Mesenchymal stem cell (in vitro differentiated cells and primary cell): ENCODE data around the gene ADAMTS17.

ENCODE experiments used
- DNase-seq: peaks from one replicate; pipeline ENCODE4 v3.0.0-alpha.2; 2013
- H2AFZ ChIP-seq: one replicate; pipeline ENCODE4 v1.6.1; 2013; ENCODE audit warnings: low read depth, mild to moderate bottlenecking, control low read depth, inconsistent platforms, low read length, moderate library complexity
- H2AK5ac ChIP-seq: 2 replicates; pipeline ENCODE4 v1.6.1; 2013; ENCODE audit warnings: low read length, moderate library complexity, mild to moderate bottlenecking, inconsistent platforms; ENCODE audit not compliant: severe bottlenecking
- H2BK120ac ChIP-seq: one replicate; pipeline ENCODE4 v1.6.1; 2013; ENCODE audit warnings: low read depth, mild to moderate bottlenecking, inconsistent platforms, low read length, moderate library complexity
- H2BK12ac ChIP-seq, 2 experiments: one replicate each; pipeline ENCODE4 v1.6.1; 2013; ENCODE audit warnings: inconsistent platforms in 2 of 2, low read length in 2 of 2, mild to moderate bottlenecking in 2 of 2, moderate library complexity in 2 of 2, control low read depth in 1 of 2
- H2BK15ac ChIP-seq: one replicate; pipeline ENCODE4 v1.6.1; 2013; ENCODE audit warnings: mild to moderate bottlenecking, low read depth, inconsistent platforms; ENCODE audit not compliant: poor library complexity, severe bottlenecking
- H2BK5ac ChIP-seq: 2 replicates; pipeline ENCODE4 v1.6.1; 2013; ENCODE audit warnings: low read depth, mild to moderate bottlenecking, low read length, control low read depth, inconsistent platforms; ENCODE audit not compliant: poor library complexity, severe bottlenecking
- H3K14ac ChIP-seq, 2 experiments: one replicate each; pipeline ENCODE4 v1.6.1; 2013; ENCODE audit warnings: inconsistent platforms in 2 of 2, low read length in 2 of 2, control low read depth in 1 of 2, mild to moderate bottlenecking in 1 of 2, moderate library complexity in 1 of 2
- H3K18ac ChIP-seq, 2 experiments: one replicate each; pipeline ENCODE4 v1.6.1; 2013; ENCODE audit warnings: inconsistent platforms in 2 of 2, low read length in 2 of 2, control low read depth in 1 of 2, low read depth in 1 of 2, mild to moderate bottlenecking in 1 of 2
- H3K23ac ChIP-seq, 2 experiments: one replicate each; pipeline ENCODE4 v1.6.1; 2013; ENCODE audit warnings: inconsistent platforms in 2 of 2, low read length in 2 of 2, mild to moderate bottlenecking in 2 of 2, moderate library complexity in 2 of 2, control low read depth in 1 of 2
- H3K27ac ChIP-seq: 2 replicates; pipeline ENCODE4 v1.5.1; 2013; ENCODE audit warnings: mild to moderate bottlenecking, moderate library complexity, low read length, control low read depth, inconsistent platforms; ENCODE audit not compliant: poor library complexity, severe bottlenecking
- H3K27me3 ChIP-seq, 2 experiments: 2 replicates each; pipeline versions ENCODE4 v1.6.1 to v1.7.0; 2013; ENCODE audit warnings: low read length in 2 of 2, mild to moderate bottlenecking in 2 of 2, moderate library complexity in 2 of 2, control low read depth in 1 of 2, inconsistent platforms in 1 of 2; ENCODE audit not compliant: control insufficient read depth in 1 of 2, insufficient read depth in 1 of 2
- H3K36me3 ChIP-seq, 2 experiments: 2 replicates each; pipeline versions ENCODE4 v1.6.1 to v1.7.0; 2013; ENCODE audit warnings: low read length in 2 of 2, control low read depth in 1 of 2, inconsistent platforms in 1 of 2, low read depth in 1 of 2, mild to moderate bottlenecking in 1 of 2; ENCODE audit not compliant: insufficient read depth in 2 of 2, control insufficient read depth in 1 of 2
- H3K4ac ChIP-seq, 2 experiments: one replicate each; pipeline ENCODE4 v1.6.1; 2013; ENCODE audit warnings: inconsistent platforms in 2 of 2, low read length in 2 of 2, mild to moderate bottlenecking in 2 of 2, moderate library complexity in 2 of 2, control low read depth in 1 of 2, low read depth in 1 of 2
- H3K4me1 ChIP-seq: 2 replicates; pipeline ENCODE4 v1.6.1; 2013; ENCODE audit warnings: low read depth, low read length, control low read depth; ENCODE audit not compliant: control insufficient read depth, insufficient read depth
- H3K4me2 ChIP-seq: 2 replicates; pipeline ENCODE4 v1.6.1; 2013; ENCODE audit warnings: low read length, mild to moderate bottlenecking, inconsistent platforms; ENCODE audit not compliant: poor library complexity, severe bottlenecking
- H3K4me3 ChIP-seq, 2 experiments: 2 replicates each; pipeline versions ENCODE4 v1.5.1 to v1.7.0; 2013; ENCODE audit warnings: low read length in 2 of 2, mild to moderate bottlenecking in 2 of 2, control low read depth in 1 of 2, low read depth in 1 of 2; ENCODE audit not compliant: insufficient read depth in 1 of 2
- H3K79me1 ChIP-seq: replicated peaks from 2 replicates; pipeline ENCODE4 v1.6.1; 2013; ENCODE audit warnings: mild to moderate bottlenecking, control low read depth, low read length, inconsistent platforms; ENCODE audit not compliant: poor library complexity, severe bottlenecking
- H3K9ac ChIP-seq: 2 replicates; pipeline ENCODE4 v1.7.0; 2013; ENCODE audit warnings: mild to moderate bottlenecking, low read length, moderate library complexity
- H3K9me3 ChIP-seq: 2 replicates; pipeline ENCODE4 v1.7.0; 2013; ENCODE audit warnings: mild to moderate bottlenecking, low read length; ENCODE audit not compliant: control insufficient read depth
- H4K8ac ChIP-seq: one replicate; pipeline ENCODE4 v1.6.1; 2013; ENCODE audit warnings: inconsistent platforms, mild to moderate bottlenecking, low read length, moderate library complexity
- H4K91ac ChIP-seq: one replicate; pipeline ENCODE4 v1.6.1; 2013; ENCODE audit warnings: mild to moderate bottlenecking, low read length, inconsistent platforms
- WGBS: methylation state at CpG from one replicate; pipeline ENCODE4 v1.1.7; 2013; ENCODE audit warnings: mixed read lengths; 5-methylcytosine and 5-hydroxymethylcytosine counted together

Gene ADAMTS17

GRCh38 chr15:99944131-99944530, 397.6 kb downstream of the ADAMTS17 start:
- Histone ChIP-seq H4K91ac (no peak overlapping the region), H2BK5ac (no peak overlapping the region), H2AFZ (no peak overlapping the region), H3K23ac (no peak overlapping the region), H3K14ac (no peak overlapping the region), H3K4ac (no peak overlapping the region), H3K9ac (no peak overlapping the region), H3K36me3 (peaks cover 0 to 3% of the 10 kb centered on the region in 2 experiments), H3K18ac (no peak overlapping the region), H2BK15ac (no peak overlapping the region), H2BK12ac (no peak overlapping the region), H2AK5ac (no peak overlapping the region), H3K9me3 (peaks cover 22% of the 10 kb centered on the region), H2BK120ac (no peak overlapping the region), H3K27ac (no peak overlapping the region), H3K79me1 (no peaks in the 10 kb centered on the region), H3K4me2 (no peak overlapping the region), H3K27me3 (no peaks in the 10 kb centered on the region), H4K8ac (no peak overlapping the region), H3K4me1 (no peaks in the 10 kb centered on the region), H3K4me3 (no peak overlapping the region)
- WGBS = 93% methylated on average over 1 of the region's 1 CpG
- DNase-seq = no peak

GRCh38 chr15:99943466-99943865, 398.3 kb downstream of the ADAMTS17 start:
- 85% methylated on average over 7 of the region's 7 CpGs for WGBS
- H2BK12ac ChIP-seq = no peak overlapping the region

GRCh38 chr15:99932676-99933402, 408.9 kb downstream of the ADAMTS17 start:
- H3K9ac ChIP-seq = no peak overlapping the region
- no peak overlapping the region for H3K4me3 ChIP-seq
- no peak overlapping the region for H4K91ac ChIP-seq
- no peak overlapping the region for H2AFZ ChIP-seq
- H3K9me3 ChIP-seq = peaks cover 6% of the 10 kb centered on the region
- peaks cover 9% of the 10 kb centered on the region for H3K4me1 ChIP-seq
- WGBS = 91% methylated on average over 10 of the region's 13 CpGs
- DNase-seq = no peak
- no peaks in the 10 kb centered on the region for H3K79me1 ChIP-seq
- H3K27me3 ChIP-seq = peaks cover 8 to 19% of the 10 kb centered on the region in 2 experiments
- H3K4ac ChIP-seq = no peak overlapping the region
- H3K18ac ChIP-seq = no peak overlapping the region
- H3K14ac ChIP-seq = no peak overlapping the region
- H2BK12ac ChIP-seq = no peak overlapping the region
- H2BK15ac ChIP-seq = no peak overlapping the region
- H3K23ac ChIP-seq = no peak overlapping the region
- no peak overlapping the region for H2AK5ac ChIP-seq
- no peak overlapping the region for H3K27ac ChIP-seq
- H2BK5ac ChIP-seq = no peak overlapping the region
- H3K36me3 ChIP-seq = no peaks in the 10 kb centered on the region
- no peak overlapping the region for H4K8ac ChIP-seq
- no peak overlapping the region for H3K4me2 ChIP-seq
- no peak overlapping the region for H2BK120ac ChIP-seq

More at GRCh38 chr15:99943466-99943865, 398.3 kb downstream of the ADAMTS17 start:
- H3K4me3 ChIP-seq = no peak overlapping the region
- no peak for DNase-seq
- H3K14ac ChIP-seq = no peak overlapping the region
- no peak overlapping the region for H2BK120ac ChIP-seq
- no peak overlapping the region for H3K9ac ChIP-seq
- no peaks in the 10 kb centered on the region for H3K27me3 ChIP-seq
- H2BK15ac ChIP-seq = no peak overlapping the region
- H4K91ac ChIP-seq = no peak overlapping the region
- peaks cover 22% of the 10 kb centered on the region for H3K9me3 ChIP-seq
- no peak overlapping the region for H2AK5ac ChIP-seq
- no peak overlapping the region for H2BK5ac ChIP-seq
- H2AFZ ChIP-seq = no peak overlapping the region
- no peak overlapping the region for H4K8ac ChIP-seq
- H3K4me1 ChIP-seq = no peaks in the 10 kb centered on the region
- H3K23ac ChIP-seq = no peak overlapping the region
- H3K79me1 ChIP-seq = no peaks in the 10 kb centered on the region
- no peak overlapping the region for H3K4ac ChIP-seq
- peaks cover 0 to 3% of the 10 kb centered on the region in 2 experiments for H3K36me3 ChIP-seq
- no peak overlapping the region for H3K4me2 ChIP-seq
- H3K18ac ChIP-seq = no peak overlapping the region
- H3K27ac ChIP-seq = no peak overlapping the region

- H3K27me3 ChIP-seq = peaks cover 8 to 19% of the 10 kb centered on the region in 2 experiments
- no peak overlapping the region for H3K4me2 ChIP-seq
- DNase-seq = no peak
- H2BK15ac ChIP-seq = no peak overlapping the region
- H3K4me3 ChIP-seq = no peak overlapping the region
- H3K79me1 ChIP-seq = no peaks in the 10 kb centered on the region
- no peak overlapping the region for H2BK120ac ChIP-seq
- no peak overlapping the region for H3K23ac ChIP-seq
- no peak overlapping the region for H3K9ac ChIP-seq
- no peak overlapping the region for H3K14ac ChIP-seq
- H3K36me3 ChIP-seq = no peaks in the 10 kb centered on the region
- H2AK5ac ChIP-seq = no peak overlapping the region
- H2BK12ac ChIP-seq = no peak overlapping the region
- H3K18ac ChIP-seq = no peak overlapping the region
- no peak overlapping the region for H2BK5ac ChIP-seq
- H2AFZ ChIP-seq = no peak overlapping the region
- no peak overlapping the region for H4K91ac ChIP-seq
- no peak overlapping the region for H3K27ac ChIP-seq
- peaks cover 2% of the 10 kb centered on the region for H3K9me3 ChIP-seq
- no peak overlapping the region for H4K8ac ChIP-seq
- no peak overlapping the region for H3K4ac ChIP-seq
- peaks cover 9% of the 10 kb centered on the region for H3K4me1 ChIP-seq
- 88% methylated on average over 9 of the region's 13 CpGs for WGBS
These were observed 409.8 kb downstream of the ADAMTS17 start for GRCh38 chr15:99931703-99932603.
